Fibroblast of lung (primary cell): ENCODE data around the gene FBLN2. TPM values are rescaled to one million over a fixed set of nuclear protein-coding genes. Genes with fewer than 3 reads are reported as not detected.

Experiments used
- DNase-seq, 2 donors: peaks; one replicate each; pipeline versions ENCODE4 v3.0.0 to v3.0.0-alpha.2; 2010; ENCODE audit warnings: low read depth in 2 of 2
- H2AFZ ChIP-seq: 2 replicates; pipeline ENCODE4 v1.5.1; 2012; ENCODE audit warnings: low read length, control low read depth, inconsistent platforms
- H3K27ac ChIP-seq: 2 replicates; pipeline ENCODE4 v1.5.1; 2011; ENCODE audit warnings: low read length, control low read depth; ENCODE audit not compliant: insufficient read depth
- H3K27me3 ChIP-seq: 2 replicates; pipeline ENCODE4 v1.5.1; 2011; ENCODE audit warnings: mild to moderate bottlenecking, low read length; ENCODE audit not compliant: control insufficient read depth, insufficient read depth
- H3K36me3 ChIP-seq: 2 replicates; pipeline ENCODE4 v1.5.1; 2011; ENCODE audit warnings: low read length; ENCODE audit not compliant: control insufficient read depth, insufficient read depth
- H3K4me1 ChIP-seq: 2 replicates; pipeline ENCODE4 v1.5.1; 2011; ENCODE audit warnings: low read length; ENCODE audit not compliant: control insufficient read depth, insufficient read depth; ENCODE audit errors: extremely low read depth
- H3K4me2 ChIP-seq: 2 replicates; pipeline ENCODE4 v1.5.1; 2011; ENCODE audit warnings: low read length, control low read depth; ENCODE audit not compliant: insufficient read depth; ENCODE audit errors: extremely low read depth
- H3K4me3 ChIP-seq, 4 experiments: fragments of 200-600 bp in 1 of 4; sonication (generic) in 1 of 4; replicated peaks in 1 of 4; 2 replicates each; pipeline ENCODE4 v1.5.1; 2011 to 2016; ENCODE audit warnings: low read length in 4 of 4, low read depth in 3 of 4, mild to moderate bottlenecking in 3 of 4, control low read depth in 2 of 4, inconsistent platforms in 1 of 4, mixed read lengths in 1 of 4; ENCODE audit not compliant: insufficient read depth in 1 of 4; ENCODE audit errors: control extremely low read depth in 1 of 4
- H3K79me2 ChIP-seq: 2 replicates; pipeline ENCODE4 v1.5.1; 2012; ENCODE audit warnings: mild to moderate bottlenecking, low read length, inconsistent platforms; ENCODE audit not compliant: control insufficient read depth, insufficient read depth
- H3K9ac ChIP-seq: 2 replicates; pipeline ENCODE4 v1.5.1; 2011; ENCODE audit warnings: mild to moderate bottlenecking, low read length, control low read depth; ENCODE audit not compliant: insufficient read depth
- H3K9me3 ChIP-seq: 2 replicates; pipeline ENCODE4 v1.5.1; 2012; ENCODE audit warnings: low read depth, low read length; ENCODE audit not compliant: control insufficient read depth, insufficient read depth
- H4K20me1 ChIP-seq: 2 replicates; pipeline ENCODE4 v1.5.1; 2011; ENCODE audit warnings: low read length; ENCODE audit not compliant: control insufficient read depth, insufficient read depth; ENCODE audit errors: extremely low read depth
- CTCF ChIP-seq, 2 donors: IDR thresholded peaks in 1 of 2; conservative IDR thresholded peaks in 1 of 2; 1 replicate in 1 of 2; 2 replicates in 1 of 2; pipeline ENCODE4 v1.5.1; 2011 to 2012; ENCODE audit warnings: low read length in 2 of 2, control low read depth in 1 of 2, inconsistent platforms in 1 of 2, low read depth in 1 of 2, mild to moderate bottlenecking in 1 of 2
- EZH2 ChIP-seq: IDR thresholded peaks from 2 replicates; pipeline ENCODE4 v1.5.1; 2012; ENCODE audit warnings: low read length, control low read depth, mild to moderate bottlenecking; ENCODE audit errors: missing control alignments
- polyA plus RNA-seq, 2 donors: library from polyadenylated mRNA; depleted of rRNA in 1 of 2; stranded (reverse) in 1 of 2; unstranded in 1 of 2; fragments of >200 nt; gene quantifications; 2 replicates each; pipeline ENCODE4 v1.2.1, GENCODE V29; 2011 to 2012; ENCODE audit warnings: missing spikeins in 1 of 2
- total RNA-seq: library from RNA; depleted of rRNA; stranded (reverse); fragments of >200 nt; gene quantifications from 2 replicates; pipeline ENCODE4 v1.2.1, GENCODE V29; 2014

Gene FBLN2
- total and polyA plus RNA-seq, 2 donors (not counting 1 experiment from before 2014, with no cell fraction given): 25.4 to 138 TPM

- TF ChIP-seq CTCF (conservative IDR thresholded peaks at IDR 0.05 in 1 of 2, IDR thresholded peaks at IDR 0.05 in 1 of 2; ENCODE audit: low read depth in 1 of 2, low read length in 2 of 2): no peak
- TF ChIP-seq EZH2: no peak
- Histone ChIP-seq H3K4me3 (no peak overlapping the region), H3K79me2 (no peaks in the 10 kb centered on the region), H3K27me3 (no peaks in the 10 kb centered on the region), H2AFZ (no peak overlapping the region), H3K9ac (no peak overlapping the region), H3K27ac (no peak overlapping the region), H3K4me1 (no peaks in the 10 kb centered on the region), H3K36me3 (no peaks in the 10 kb centered on the region), H3K9me3 (no peaks in the 10 kb centered on the region), H3K4me2 (no peak overlapping the region), H4K20me1 (no peaks in the 10 kb centered on the region)
- no peak for DNase-seq
Observed at GRCh38 chr3:13594991-13595421, 46.1 kb downstream of the FBLN2 start.

- no peak for DNase-seq
- no peaks in the 10 kb centered on the region for H3K79me2 ChIP-seq
- no peaks in the 10 kb centered on the region for H3K4me1 ChIP-seq
- no peak overlapping the region for H3K4me2 ChIP-seq
- H3K36me3 ChIP-seq: no peaks in the 10 kb centered on the region
- no peak overlapping the region for H3K4me3 ChIP-seq
- no peaks in the 10 kb centered on the region for H4K20me1 ChIP-seq
- H3K9ac ChIP-seq: no peak overlapping the region
- H2AFZ ChIP-seq: no peak overlapping the region
- no peaks in the 10 kb centered on the region for H3K9me3 ChIP-seq
- H3K27ac ChIP-seq: no peak overlapping the region
- no peaks in the 10 kb centered on the region for H3K27me3 ChIP-seq
- TF ChIP-seq CTCF (conservative IDR thresholded peaks at IDR 0.05 in 1 of 2, IDR thresholded peaks at IDR 0.05 in 1 of 2; ENCODE audit: low read depth in 1 of 2, low read length in 2 of 2) (no peak), EZH2 (no peak)
Observed at GRCh38 chr3:13595485-13595884, 46.6 kb downstream of the FBLN2 start.

GRCh38 chr3:13596426-13597205 lies 47.7 kb downstream of the FBLN2 start:
- H3K79me2 ChIP-seq: no peaks in the 10 kb centered on the region
- H3K4me2 ChIP-seq: no peak overlapping the region
- no peak for DNase-seq
- no peaks in the 10 kb centered on the region for H3K9me3 ChIP-seq
- H3K4me1 ChIP-seq: no peaks in the 10 kb centered on the region
- no peak overlapping the region for H3K9ac ChIP-seq
- H3K36me3 ChIP-seq: no peaks in the 10 kb centered on the region
- H3K27me3 ChIP-seq: no peaks in the 10 kb centered on the region
- no peak overlapping the region for H3K27ac ChIP-seq
- no peak overlapping the region for H2AFZ ChIP-seq
- no peaks in the 10 kb centered on the region for H4K20me1 ChIP-seq
- H3K4me3 ChIP-seq: no peak overlapping the region
- TF ChIP-seq EZH2 (no peak), CTCF (conservative IDR thresholded peaks at IDR 0.05 in 1 of 2, IDR thresholded peaks at IDR 0.05 in 1 of 2; ENCODE audit: low read depth in 1 of 2, low read length in 2 of 2) (no peak)
